CD14-positive monocyte (primary cell): ENCODE results near the gene RFPL1. TPM values are rescaled to one million over a fixed set of nuclear protein-coding genes. Genes with fewer than 3 reads are reported as not detected.

Experiments used
- DNase-seq, 3 donors: peaks; one replicate each; pipeline ENCODE4 v3.0.0-alpha.2; 2011 to 2022
- H2AFZ ChIP-seq: 2 replicates; pipeline ENCODE4 v1.6.0; 2012; ENCODE audit warnings: mild to moderate bottlenecking, low read depth, low read length, inconsistent platforms; ENCODE audit not compliant: insufficient read depth, poor library complexity, severe bottlenecking
- H3K27ac ChIP-seq, 2 donors: 1 replicate in 1 of 2; 2 replicates in 1 of 2; pipeline ENCODE4 v1.5.1; 2012 to 2013; ENCODE audit warnings: low read length in 2 of 2, control low read depth in 1 of 2, inconsistent platforms in 1 of 2, low read depth in 1 of 2, mild to moderate bottlenecking in 1 of 2
- H3K27me3 ChIP-seq, 2 donors: one replicate each; pipeline versions ENCODE4 v1.6.0 to v1.6.1; 2011 to 2013; ENCODE audit warnings: low read length in 2 of 2; ENCODE audit not compliant: control insufficient read depth in 2 of 2, insufficient read depth in 2 of 2
- H3K36me3 ChIP-seq, 2 donors: replicated peaks in 1 of 2; 1 replicate in 1 of 2; 2 replicates in 1 of 2; pipeline versions ENCODE4 v1.5.1 to v1.6.1; 2012 to 2013; ENCODE audit warnings: low read length in 2 of 2, control low read depth in 1 of 2, inconsistent platforms in 1 of 2, mild to moderate bottlenecking in 1 of 2; ENCODE audit not compliant: insufficient read depth in 2 of 2, control insufficient read depth in 1 of 2
- H3K4me1 ChIP-seq, 2 donors: 1 replicate in 1 of 2; 2 replicates in 1 of 2; pipeline versions ENCODE4 v1.5.1 to v1.6.1; 2012 to 2013; ENCODE audit warnings: low read length in 2 of 2, control low read depth in 1 of 2, inconsistent platforms in 1 of 2, mild to moderate bottlenecking in 1 of 2, moderate library complexity in 1 of 2; ENCODE audit not compliant: insufficient read depth in 2 of 2, control insufficient read depth in 1 of 2
- H3K4me2 ChIP-seq: replicated peaks from 2 replicates; pipeline ENCODE3; 2012; ENCODE audit warnings: low read length, moderate library complexity, mild to moderate bottlenecking; ENCODE audit not compliant: poor library complexity, severe bottlenecking; ENCODE audit errors: extremely low read depth
- H3K4me3 ChIP-seq, 3 experiments: fragments of 200-600 bp in 1 of 3; sonication (generic) in 1 of 3; replicated peaks in 1 of 3; 1 replicate in 2 of 3; 2 replicates in 1 of 3; pipeline ENCODE4 v1.5.1; 2011 to 2013; ENCODE audit warnings: low read length in 3 of 3, mild to moderate bottlenecking in 3 of 3, control low read depth in 2 of 3, low read depth in 2 of 3, inconsistent platforms in 1 of 3, moderate library complexity in 1 of 3
- H3K79me2 ChIP-seq: 2 replicates; pipeline ENCODE4 v1.6.0; 2012; ENCODE audit warnings: mild to moderate bottlenecking, control low read depth, inconsistent platforms, low read length, moderate library complexity; ENCODE audit not compliant: insufficient read depth
- H3K9ac ChIP-seq: 2 replicates; pipeline ENCODE4 v1.6.0; 2017; ENCODE audit warnings: low read length, mild to moderate bottlenecking; ENCODE audit not compliant: insufficient read depth, poor library complexity, severe bottlenecking
- H3K9me3 ChIP-seq, 2 donors: replicated peaks in 1 of 2; 1 replicate in 1 of 2; 2 replicates in 1 of 2; pipeline versions ENCODE4 v1.5.1 to v1.6.1; 2012 to 2013; ENCODE audit warnings: low read length in 2 of 2, control low read depth in 1 of 2; ENCODE audit not compliant: control insufficient read depth in 1 of 2, insufficient read depth in 1 of 2
- H4K20me1 ChIP-seq: 2 replicates; pipeline ENCODE4 v1.6.0; 2012; ENCODE audit warnings: mild to moderate bottlenecking, low read length, control low read depth, moderate library complexity; ENCODE audit not compliant: insufficient read depth
- H3K27ac Mint-ChIP-seq, 7 donors: one replicate each; pipeline ENCODE4 v1.8.0; 2020; ENCODE audit warnings: mild to moderate bottlenecking in 7 of 7, mixed read lengths in 7 of 7, moderate library complexity in 6 of 7, inconsistent platforms in 2 of 7
- H3K27me3 Mint-ChIP-seq, 3 donors: one replicate each; pipeline ENCODE4 v1.8.0; 2021 to 2022; ENCODE audit warnings: low read depth in 3 of 3, mild to moderate bottlenecking in 3 of 3, mixed read lengths in 3 of 3, moderate library complexity in 3 of 3, inconsistent platforms in 1 of 3
- H3K36me3 Mint-ChIP-seq, 2 donors: one replicate each; pipeline ENCODE4 v1.8.0; 2020; ENCODE audit warnings: mixed read lengths in 2 of 2, inconsistent platforms in 1 of 2, mild to moderate bottlenecking in 1 of 2
- H3K4me1 Mint-ChIP-seq: one replicate; pipeline ENCODE4 v1.8.0; 2020; ENCODE audit warnings: mild to moderate bottlenecking, mixed read lengths
- H3K4me3 Mint-ChIP-seq, 2 donors: one replicate each; pipeline ENCODE4 v1.8.0; 2020; ENCODE audit warnings: mild to moderate bottlenecking in 2 of 2, mixed read lengths in 2 of 2, moderate library complexity in 1 of 2
- H3K9me3 Mint-ChIP-seq, 7 donors: one replicate each; pipeline ENCODE4 v1.8.0; 2020 to 2022; ENCODE audit warnings: mixed read lengths in 7 of 7, mild to moderate bottlenecking in 6 of 7, moderate library complexity in 6 of 7, inconsistent platforms in 2 of 7
- WGBS: methylation state at CpG from one replicate; pipeline ENCODE4 v1.1.5; 2013; ENCODE audit warnings: missing lambda C conversion rate; ENCODE audit not compliant: insufficient coverage; 5-methylcytosine and 5-hydroxymethylcytosine counted together
- intact Hi-C, 2 donors: fragments of 100-400 bp; cut with micrococcal nuclease; formaldehyde crosslinking; loops; one replicate each; pipeline versions ENCODE4 v1.15.0 to v1.15.1; 2023
- polyA plus RNA-seq, 3 donors: library from polyadenylated mRNA; depleted of rRNA in 1 of 3; unstranded in 2 of 3; stranded (reverse) in 1 of 3; fragments of 300-500 nt in 2 of 3; fragments of >200 nt in 1 of 3; fragmentation: Illumina TruSeq in 2 of 3; gene quantifications; 1 replicate in 2 of 3; 2 replicates in 1 of 3; pipeline ENCODE4 v1.2.3, GENCODE V29; 2012 to 2021
- TF ChIP-seq, protein P1 (sequence below): fragments of 200-600 bp; IDR thresholded peaks from one replicate; pipeline ENCODE4 v1.8.0; 2022; ENCODE audit warnings: antibody characterized with exemption, mild to moderate bottlenecking

The RFPL1 gene
- polyA plus RNA-seq, 3 donors = 0.20 TPM; not detected in 2

DNA sequence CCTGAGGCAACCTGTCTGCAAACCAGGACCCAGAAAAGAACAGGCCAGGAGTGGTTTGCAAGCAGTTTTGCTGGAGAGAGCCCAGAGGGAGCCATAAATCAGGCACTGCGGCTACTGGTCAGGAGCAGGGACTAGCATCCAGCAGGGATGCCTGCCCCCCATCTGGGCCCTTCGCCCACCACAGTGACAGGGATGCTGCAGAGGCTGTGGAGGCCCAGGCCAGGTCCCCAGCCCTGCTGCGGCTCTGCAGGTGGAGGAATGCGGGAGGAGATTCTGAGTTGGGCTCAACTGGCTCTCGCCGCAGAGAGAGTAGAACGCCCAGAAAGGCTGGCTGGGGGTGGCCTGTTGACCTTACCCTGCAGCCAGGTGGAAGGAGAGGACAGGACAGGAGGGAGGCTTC lies 25.2 kb downstream of the RFPL1 start:
- Histone ChIP-seq H3K4me2 (no peak overlapping the region), H3K79me2 (no peaks in the 10 kb centered on the region), H3K9ac (no peak overlapping the region), H2AFZ (no peak overlapping the region), H3K4me1 (no peaks in the 10 kb centered on the region), H3K4me3 (no peak overlapping the region), H4K20me1 (no peaks in the 10 kb centered on the region), H3K9me3 (no peaks in the 10 kb centered on the region), H3K36me3 (no peaks in the 10 kb centered on the region), H3K27ac (no peak overlapping the region), H3K27me3 (no peaks in the 10 kb centered on the region)
- no peaks in the 10 kb centered on the region for H3K36me3 Mint-ChIP-seq
- peaks cover 0 to 2% (median 0%) of the 10 kb centered on the region in 7 donors for H3K9me3 Mint-ChIP-seq
- 96% methylated on average over 6 of the region's 7 CpGs for WGBS
- peaks cover under 1% of the 10 kb centered on the region for H3K4me1 Mint-ChIP-seq
- H3K27me3 Mint-ChIP-seq = peaks cover 0 to 12% (median 6%) of the 10 kb centered on the region in 3 donors
- intact Hi-C loops = no loop called here
- H3K4me3 Mint-ChIP-seq = no peak overlapping the region
- DNase-seq = no peak
- TF ChIP-seq, protein P1, sequence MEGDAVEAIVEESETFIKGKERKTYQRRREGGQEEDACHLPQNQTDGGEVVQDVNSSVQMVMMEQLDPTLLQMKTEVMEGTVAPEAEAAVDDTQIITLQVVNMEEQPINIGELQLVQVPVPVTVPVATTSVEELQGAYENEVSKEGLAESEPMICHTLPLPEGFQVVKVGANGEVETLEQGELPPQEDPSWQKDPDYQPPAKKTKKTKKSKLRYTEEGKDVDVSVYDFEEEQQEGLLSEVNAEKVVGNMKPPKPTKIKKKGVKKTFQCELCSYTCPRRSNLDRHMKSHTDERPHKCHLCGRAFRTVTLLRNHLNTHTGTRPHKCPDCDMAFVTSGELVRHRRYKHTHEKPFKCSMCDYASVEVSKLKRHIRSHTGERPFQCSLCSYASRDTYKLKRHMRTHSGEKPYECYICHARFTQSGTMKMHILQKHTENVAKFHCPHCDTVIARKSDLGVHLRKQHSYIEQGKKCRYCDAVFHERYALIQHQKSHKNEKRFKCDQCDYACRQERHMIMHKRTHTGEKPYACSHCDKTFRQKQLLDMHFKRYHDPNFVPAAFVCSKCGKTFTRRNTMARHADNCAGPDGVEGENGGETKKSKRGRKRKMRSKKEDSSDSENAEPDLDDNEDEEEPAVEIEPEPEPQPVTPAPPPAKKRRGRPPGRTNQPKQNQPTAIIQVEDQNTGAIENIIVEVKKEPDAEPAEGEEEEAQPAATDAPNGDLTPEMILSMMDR = no peak
- no peak overlapping the region for H3K27ac Mint-ChIP-seq

DNA sequence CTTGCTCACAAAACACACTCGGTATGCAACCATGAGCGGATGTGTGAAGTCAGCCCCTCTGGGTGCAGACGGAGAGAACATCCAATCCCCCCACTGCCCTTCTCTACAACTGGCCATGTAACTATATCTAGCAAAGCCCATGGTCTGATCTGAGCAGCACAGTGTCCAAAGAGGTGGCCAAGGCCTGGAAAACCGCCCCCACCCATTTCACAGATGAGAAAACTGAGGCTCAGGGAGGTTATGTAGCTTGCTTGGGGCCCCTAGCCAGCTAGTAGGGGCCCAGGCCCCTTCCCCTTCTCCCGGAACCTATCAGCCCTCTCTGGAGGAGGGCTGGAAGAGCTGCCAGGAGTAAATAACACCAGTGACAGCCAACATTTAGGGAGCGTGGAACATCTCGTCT lies 26.2 kb downstream of the RFPL1 start:
- Histone ChIP-seq H3K27ac (no peak overlapping the region), H3K9ac (no peak overlapping the region), H3K27me3 (no peaks in the 10 kb centered on the region), H3K4me3 (no peak overlapping the region), H4K20me1 (no peaks in the 10 kb centered on the region), H3K36me3 (no peaks in the 10 kb centered on the region), H3K79me2 (no peaks in the 10 kb centered on the region), H3K9me3 (no peaks in the 10 kb centered on the region), H2AFZ (no peak overlapping the region), H3K4me2 (no peak overlapping the region), H3K4me1 (no peaks in the 10 kb centered on the region)
- H3K36me3 Mint-ChIP-seq = peaks cover 0 to 2% of the 10 kb centered on the region in 2 donors
- H3K27ac Mint-ChIP-seq = peak overlapping the region in 1 of 7 donors; percentile 18
- H3K9me3 Mint-ChIP-seq = peaks cover 0 to 2% (median 0%) of the 10 kb centered on the region in 7 donors
- peaks cover 5 to 15% (median 7%) of the 10 kb centered on the region in 3 donors for H3K27me3 Mint-ChIP-seq
- TF ChIP-seq, protein P1 = no peak
- DNase-seq = no peak
- no peaks in the 10 kb centered on the region for H3K4me1 Mint-ChIP-seq
- intact Hi-C loops = no loop called here
- no peak overlapping the region for H3K4me3 Mint-ChIP-seq
- WGBS = 93% methylated on average over 4 of the region's 7 CpGs
